OCI-LY7 (cell line): ENCODE results near the gene BCS1L. TPM values are rescaled to one million over a fixed set of nuclear protein-coding genes. Genes with fewer than 3 reads are reported as not detected.

Experiments
- BruUV-seq: library from RNA; stranded (reverse); fragments of 400-500 nt; replicated peaks from 2 replicates; lab custom pipeline; 2021; lab: Mats Ljungman, UMichigan
- CTCF ChIA-PET: fragments of 300-600 bp; sonication (Branson Sonifier 250); formaldehyde crosslinking; loops from one replicate; lab custom pipeline; 2022; ENCODE audit warnings: antibody characterized with exemption; ENCODE audit not compliant: unreplicated experiment; lab: Charles Lee
- POLR2A ChIA-PET: fragments of 300-600 bp; sonication (Branson Sonifier 250); formaldehyde crosslinking; loops from one replicate; lab custom pipeline; 2022; ENCODE audit warnings: antibody characterized with exemption; lab: Charles Lee
- DNase-seq: peaks from one replicate; pipeline ENCODE4 v3.0.0-alpha.2; 2015; ENCODE audit warnings: low spot score
- H2AFZ ChIP-seq: fragments of 200-600 bp; sonication (generic), shearing (Covaris generic); 2 replicates; pipeline ENCODE4 v1.6.1; 2014; ENCODE audit warnings: mild to moderate bottlenecking, antibody characterized with exemption, low read length, moderate library complexity
- H3K27ac ChIP-seq: fragments of 200-600 bp; sonication (generic); 2 replicates; pipeline ENCODE4 v1.5.1; 2014; ENCODE audit warnings: mixed run types, low read depth, mild to moderate bottlenecking, moderate library complexity, low read length, inconsistent platforms; ENCODE audit not compliant: poor library complexity, severe bottlenecking
- H3K36me3 ChIP-seq: fragments of 200-600 bp; sonication (generic); 2 replicates; pipeline ENCODE4 v1.6.1; 2014; ENCODE audit warnings: mild to moderate bottlenecking, antibody characterized with exemption, low read length, moderate library complexity, mixed read lengths; ENCODE audit not compliant: insufficient read depth
- H3K4me1 ChIP-seq: fragments of 200-600 bp; sonication (generic); 2 replicates; pipeline ENCODE4 v1.5.1; 2014; ENCODE audit warnings: mild to moderate bottlenecking, low read length; ENCODE audit not compliant: insufficient read depth, poor library complexity, severe bottlenecking
- H3K4me2 ChIP-seq: fragments of 200-600 bp; sonication (generic); 2 replicates; pipeline ENCODE4 v1.6.1; 2014; ENCODE audit warnings: mild to moderate bottlenecking, low read length
- H3K4me3 ChIP-seq: fragments of 200-600 bp; sonication (generic); 2 replicates; pipeline ENCODE4 v1.5.1; 2014; ENCODE audit warnings: mild to moderate bottlenecking, low read depth, low read length; ENCODE audit not compliant: poor library complexity, severe bottlenecking
- H3K79me2 ChIP-seq: fragments of 200-600 bp; sonication (generic); 2 replicates; pipeline ENCODE4 v1.6.1; 2016; ENCODE audit warnings: low read depth, mild to moderate bottlenecking, low read length, moderate library complexity, mixed read lengths; ENCODE audit not compliant: insufficient read depth
- H3K9me2 ChIP-seq: fragments of 200-600 bp; sonication (generic); 2 replicates; pipeline ENCODE4 v1.6.1; 2016; ENCODE audit warnings: mild to moderate bottlenecking, low read length, mixed read lengths; ENCODE audit not compliant: insufficient read depth
- H3K9me3 ChIP-seq: fragments of 200-600 bp; sonication (generic); 2 replicates; pipeline ENCODE4 v1.6.1; 2014; ENCODE audit warnings: mild to moderate bottlenecking, mixed run types, low read length, mixed read lengths
- H4K20me1 ChIP-seq: fragments of 200-600 bp; sonication (generic); 2 replicates; pipeline ENCODE4 v1.6.1; 2014; ENCODE audit warnings: mild to moderate bottlenecking, antibody characterized with exemption, low read length, moderate library complexity, mixed read lengths; ENCODE audit not compliant: insufficient read depth
- EZH2phosphoT487 ChIP-seq: fragments of 200-600 bp; sonication (generic); IDR thresholded peaks from 2 replicates; pipeline ENCODE4 v1.6.1; 2018; ENCODE audit warnings: low read depth, borderline replicate concordance, mild to moderate bottlenecking, mixed run types, antibody characterized with exemption, low read length, moderate library complexity, mixed read lengths
- intact Hi-C: fragments of 100-400 bp; cut with micrococcal nuclease; formaldehyde crosslinking; loops from one replicate; pipeline ENCODE4 v1.10.0; 2022; ENCODE audit not compliant: unreplicated experiment
- total RNA-seq, 2 experiments: library from RNA; depleted of rRNA in 1 of 2; stranded (reverse); fragments of >200 nt in 1 of 2; shearing (Covaris generic) in 1 of 2; gene quantifications; 2 replicates each; pipeline ENCODE4 v1.2.3, GENCODE V29; 2014 to 2022
- TF ChIP-seq, protein P1 (sequence below): fragments of 200-600 bp; sonication (generic); conservative IDR thresholded peaks from 2 replicates; pipeline ENCODE4 v1.5.1; 2014; ENCODE audit warnings: mild to moderate bottlenecking, antibody characterized with exemption, low read length, moderate library complexity, mixed read lengths

The BCS1L gene
- total RNA-seq, 2 experiments from 2014 or later = 48.0 to 54.9 TPM

DNA sequence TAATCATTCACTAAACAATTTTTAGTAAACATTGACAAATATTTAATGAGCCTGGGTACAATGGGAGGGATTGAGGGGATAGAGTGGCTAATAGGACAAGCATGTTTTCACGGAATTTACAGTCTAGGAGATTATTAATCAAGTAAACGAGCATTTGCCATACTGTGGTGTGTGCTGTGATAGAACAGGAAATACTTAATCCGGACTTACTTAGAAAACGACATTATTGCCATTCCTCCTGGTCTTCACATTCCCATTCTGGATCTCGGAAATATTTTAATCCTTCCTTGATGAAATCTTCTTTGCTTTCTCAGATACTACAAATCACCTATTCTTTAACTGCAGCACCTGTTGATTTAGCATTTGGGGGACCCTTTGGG lies 52.1 kb downstream of the BCS1L start:
- TSS peak; percentile 72 for BruUV-seq
- peak overlapping the region; percentile 33 for H2AFZ ChIP-seq
- POLR2A ChIA-PET = interaction anchor here (0.6 to 0.7 kb wide), 4 partner anchors 21 to 264 kb away, joined by 3 to 4 read pairs (median 4); no protein-coding TSS in a partner anchor
- no peaks in the 10 kb centered on the region for H3K9me3 ChIP-seq
- intact Hi-C loops = loop anchor here (5.0 kb wide), 1 partner anchor 54 kb away; the partner anchor contains the start of genes BCS1L and ZNF142
- peak overlapping the region; percentile 60 for H3K27ac ChIP-seq
- 0 out of 2 replicates have a peak, but pooled peaks cover 5% of the 10 kb centered on the region for H4K20me1 ChIP-seq
- CTCF ChIA-PET = no interaction called here
- no peaks in the 10 kb centered on the region for H3K9me2 ChIP-seq
- H3K79me2 ChIP-seq = peaks cover 50% of the 10 kb centered on the region
- H3K36me3 ChIP-seq = peaks cover 35% of the 10 kb centered on the region
- TF ChIP-seq, protein P1, sequence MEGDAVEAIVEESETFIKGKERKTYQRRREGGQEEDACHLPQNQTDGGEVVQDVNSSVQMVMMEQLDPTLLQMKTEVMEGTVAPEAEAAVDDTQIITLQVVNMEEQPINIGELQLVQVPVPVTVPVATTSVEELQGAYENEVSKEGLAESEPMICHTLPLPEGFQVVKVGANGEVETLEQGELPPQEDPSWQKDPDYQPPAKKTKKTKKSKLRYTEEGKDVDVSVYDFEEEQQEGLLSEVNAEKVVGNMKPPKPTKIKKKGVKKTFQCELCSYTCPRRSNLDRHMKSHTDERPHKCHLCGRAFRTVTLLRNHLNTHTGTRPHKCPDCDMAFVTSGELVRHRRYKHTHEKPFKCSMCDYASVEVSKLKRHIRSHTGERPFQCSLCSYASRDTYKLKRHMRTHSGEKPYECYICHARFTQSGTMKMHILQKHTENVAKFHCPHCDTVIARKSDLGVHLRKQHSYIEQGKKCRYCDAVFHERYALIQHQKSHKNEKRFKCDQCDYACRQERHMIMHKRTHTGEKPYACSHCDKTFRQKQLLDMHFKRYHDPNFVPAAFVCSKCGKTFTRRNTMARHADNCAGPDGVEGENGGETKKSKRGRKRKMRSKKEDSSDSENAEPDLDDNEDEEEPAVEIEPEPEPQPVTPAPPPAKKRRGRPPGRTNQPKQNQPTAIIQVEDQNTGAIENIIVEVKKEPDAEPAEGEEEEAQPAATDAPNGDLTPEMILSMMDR = no peak
- no peak for TF ChIP-seq EZH2phosphoT487
- peaks cover 25% of the 10 kb centered on the region for H3K4me1 ChIP-seq
- H3K4me3 ChIP-seq = peak overlapping the region; percentile 77
- peak; percentile 23 for DNase-seq
- H3K4me2 ChIP-seq = peak overlapping the region; percentile 68

Other genes with a start within 250 kb of the BCS1L start
- 0.47 TPM in 1 of 2 replicates, not detected in the other for gene VIL1, start 240.6 kb upstream of the BCS1L start, total RNA-seq (2014; rRNA removed; shearing (Covaris generic))
- not detected in 2 replicates for gene VIL1, start 240.6 kb upstream of the BCS1L start, total RNA-seq (2022)
- 23.3 and 31.4 TPM in 2 replicates for gene USP37, start 91.3 kb upstream of the BCS1L start, total RNA-seq (2014; rRNA removed; shearing (Covaris generic))
- 32.4 and 33.0 TPM in 2 replicates for gene USP37, start 91.3 kb upstream of the BCS1L start, total RNA-seq (2022)
- 67.8 and 71.6 TPM in 2 replicates for gene CNOT9, start 90.8 kb upstream of the BCS1L start, total RNA-seq (2014; rRNA removed; shearing (Covaris generic))
- 92.2 and 94.2 TPM in 2 replicates for gene CNOT9, start 90.8 kb upstream of the BCS1L start, total RNA-seq (2022)
- gene PLCD4, start 51.8 kb upstream of the BCS1L start, total RNA-seq (2014; rRNA removed; shearing (Covaris generic)) = 0.25 and 1.2 TPM in 2 replicates
- 0.48 TPM in 1 of 2 replicates, not detected in the other for gene PLCD4, start 51.8 kb upstream of the BCS1L start, total RNA-seq (2022)
- gene ZNF142, start 60 bp upstream of the BCS1L start, total RNA-seq (2014; rRNA removed; shearing (Covaris generic)) = 29.9 and 37.6 TPM in 2 replicates
- gene ZNF142, start 60 bp upstream of the BCS1L start, total RNA-seq (2022) = 61.3 and 62.5 TPM in 2 replicates
- gene RNF25, start 12.3 kb downstream of the BCS1L start, total RNA-seq (2014; rRNA removed; shearing (Covaris generic)) = 25.5 and 25.8 TPM in 2 replicates
- 24.0 and 25.7 TPM in 2 replicates for gene RNF25, start 12.3 kb downstream of the BCS1L start, total RNA-seq (2022)
- 9.7 and 13.4 TPM in 2 replicates for gene STK36, start 12.4 kb downstream of the BCS1L start, total RNA-seq (2014; rRNA removed; shearing (Covaris generic))
- gene STK36, start 12.4 kb downstream of the BCS1L start, total RNA-seq (2022) = 21.1 and 25.4 TPM in 2 replicates
- gene TTLL4, start 51.2 kb downstream of the BCS1L start, total RNA-seq (2014; rRNA removed; shearing (Covaris generic)) = 27.7 and 38.2 TPM in 2 replicates
- gene TTLL4, start 51.2 kb downstream of the BCS1L start, total RNA-seq (2022) = 67.1 and 68.0 TPM in 2 replicates
- 0.15 TPM in 1 of 2 replicates, not detected in the other for gene CYP27A1, start 122.5 kb downstream of the BCS1L start, total RNA-seq (2014; rRNA removed; shearing (Covaris generic))
- gene CYP27A1, start 122.5 kb downstream of the BCS1L start, total RNA-seq (2022) = 0.23 TPM in 1 of 2 replicates, not detected in the other
- gene PRKAG3, start 172.1 kb downstream of the BCS1L start, total RNA-seq (2014; rRNA removed; shearing (Covaris generic)) = not detected in 2 replicates
- gene PRKAG3, start 172.1 kb downstream of the BCS1L start, total RNA-seq (2022) = not detected in 2 replicates
- not detected in 2 replicates for gene WNT6, start 200.1 kb downstream of the BCS1L start, total RNA-seq (2014; rRNA removed; shearing (Covaris generic))
- gene WNT6, start 200.1 kb downstream of the BCS1L start, total RNA-seq (2022) = 0.74 and 1.8 TPM in 2 replicates
- gene WNT10A, start 221.2 kb downstream of the BCS1L start, total RNA-seq (2014; rRNA removed; shearing (Covaris generic)) = 3.6 and 5.5 TPM in 2 replicates
- 6.4 and 11.4 TPM in 2 replicates for gene WNT10A, start 221.2 kb downstream of the BCS1L start, total RNA-seq (2022)